Naive B cell (primary cell): ENCODE measurements around the gene TNRC6B. TPM values are rescaled to one million over a fixed set of nuclear protein-coding genes. Genes with fewer than 3 reads are reported as not detected.

ENCODE experiments used
- ATAC-seq, 2 donors: fragments of 150-1000 bp; cut with Tn5 transposase; 2 replicates each; pipeline ENCODE4 v1.10.0; 2021; ENCODE audit warnings: low read depth in 2 of 2, mild to moderate bottlenecking in 2 of 2, moderate library complexity in 2 of 2
- DNase-seq: peaks from one replicate; pipeline ENCODE4 v3.0.0; 2022
- H3K27ac Mint-ChIP-seq, 6 donors: one replicate each; pipeline ENCODE4 v1.8.0; 2020 to 2022; ENCODE audit warnings: mild to moderate bottlenecking in 6 of 6, mixed read lengths in 6 of 6, moderate library complexity in 5 of 6, inconsistent platforms in 2 of 6
- H3K27me3 Mint-ChIP-seq, 3 donors: one replicate each; pipeline ENCODE4 v1.8.0; 2021 to 2022; ENCODE audit warnings: mixed read lengths in 3 of 3, mild to moderate bottlenecking in 1 of 3
- H3K36me3 Mint-ChIP-seq, 2 donors: one replicate each; pipeline ENCODE4 v1.8.0; 2020 to 2022; ENCODE audit warnings: mixed read lengths in 2 of 2, inconsistent platforms in 1 of 2, mild to moderate bottlenecking in 1 of 2
- H3K4me1 Mint-ChIP-seq, 3 donors: one replicate each; pipeline ENCODE4 v1.8.0; 2020 to 2022; ENCODE audit warnings: mixed read lengths in 3 of 3, inconsistent platforms in 1 of 3, mild to moderate bottlenecking in 1 of 3, moderate library complexity in 1 of 3
- H3K4me3 Mint-ChIP-seq, 8 donors: one replicate each; pipeline ENCODE4 v1.8.0; 2020 to 2022; ENCODE audit warnings: mild to moderate bottlenecking in 8 of 8, mixed read lengths in 8 of 8, moderate library complexity in 8 of 8, inconsistent platforms in 2 of 8
- H3K9me3 Mint-ChIP-seq, 7 donors: one replicate each; pipeline ENCODE4 v1.8.0; 2020 to 2022; ENCODE audit warnings: mixed read lengths in 7 of 7, mild to moderate bottlenecking in 5 of 7, inconsistent platforms in 2 of 7, moderate library complexity in 1 of 7
- polyA plus RNA-seq, 6 donors: library from polyadenylated mRNA; unstranded; fragments of 300-500 nt; fragmentation: Illumina TruSeq; gene quantifications; one replicate each; pipeline ENCODE4 v1.2.3, GENCODE V29; 2021; ENCODE audit warnings: low read depth in 6 of 6

TNRC6B gene
- polyA plus RNA-seq, 6 donors from 2014 or later = 37.3 to 171 (median 109) TPM

- ATAC-seq = no peak
- H3K9me3 Mint-ChIP-seq = no peaks in the 10 kb centered on the region
Observed at GRCh38 chr22:40241200-40241763, 63.6 kb downstream of the TNRC6B start.

DNA sequence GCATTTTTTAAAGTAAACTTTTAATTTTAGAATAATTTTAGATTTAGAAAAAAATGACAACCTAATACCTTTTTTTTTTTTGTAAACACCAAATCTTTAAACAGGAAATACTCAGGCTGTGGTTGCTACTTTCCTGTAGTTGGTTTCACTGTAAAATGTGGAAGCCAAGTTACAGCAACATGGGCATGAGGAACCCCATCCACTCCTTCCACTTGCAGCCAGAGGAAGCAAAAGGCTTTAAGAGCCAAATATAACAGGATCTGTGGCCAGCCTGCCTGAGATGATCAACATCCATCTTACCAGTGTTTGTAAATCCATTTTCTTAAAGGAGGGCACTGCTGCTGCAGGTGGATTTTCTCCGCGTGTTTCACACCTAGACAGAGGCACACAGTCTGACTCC is 66.2 kb downstream of the TNRC6B start:
- Mint-ChIP-seq H3K4me1 (peaks cover 40 to 60% (median 50%) of the 10 kb centered on the region in 3 donors), H3K27ac (peak overlapping the region in 4 of 6 donors; percentile 70 to 91 (median 76)), H3K9me3 (no peaks in the 10 kb centered on the region), H3K4me3 (peak overlapping the region in 3 of 8 donors; percentile 24 to 50 (median 40)), H3K36me3 (peaks cover 0 to 5% of the 10 kb centered on the region in 2 donors), H3K27me3 (no peaks in the 10 kb centered on the region)
- DNase-seq (peak; percentile 3), ATAC-seq (peak in 1 of 2 donors; percentile 48)

More at GRCh38 chr22:40241200-40241763, 63.6 kb downstream of the TNRC6B start:
- no peaks in the 10 kb centered on the region for H3K27me3 Mint-ChIP-seq
- H3K27ac Mint-ChIP-seq = peak overlapping the region; percentile 1 to 83 (median 65)
- H3K4me1 Mint-ChIP-seq = peaks cover 60 to 76% (median 74%) of the 10 kb centered on the region in 3 donors
- no peak for DNase-seq
- H3K4me3 Mint-ChIP-seq = no peak overlapping the region
- H3K36me3 Mint-ChIP-seq = peaks cover 0 to 5% of the 10 kb centered on the region in 2 donors

DNA sequence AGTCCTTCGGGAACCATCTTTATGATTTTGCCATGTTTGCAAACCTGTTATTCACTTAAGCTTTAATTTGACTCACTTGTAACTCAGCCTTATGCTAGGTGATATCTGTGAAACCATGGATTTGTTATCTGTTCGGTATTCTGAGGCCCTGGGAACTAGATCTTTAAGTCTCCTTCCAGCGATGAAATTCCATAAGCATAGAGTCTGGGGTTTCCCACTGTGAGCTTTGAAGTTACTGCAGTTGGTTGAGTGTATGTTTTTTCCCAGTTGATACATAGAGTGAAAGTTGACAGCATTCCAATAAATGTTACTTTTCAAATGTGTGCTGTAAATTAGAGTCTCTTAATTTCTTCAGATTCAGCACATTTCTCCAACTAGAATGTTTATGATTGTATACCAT is 66.9 kb downstream of the TNRC6B start:
- DNase-seq = no peak
- H3K4me3 Mint-ChIP-seq = peak overlapping the region in 1 of 8 donors; percentile 53
- no peak for ATAC-seq
- peaks cover 34 to 53% (median 43%) of the 10 kb centered on the region in 3 donors for H3K4me1 Mint-ChIP-seq
- H3K27ac Mint-ChIP-seq = peak overlapping the region in 3 of 6 donors; percentile 18 to 75 (median 28)
- peaks cover 0 to 5% of the 10 kb centered on the region in 2 donors for H3K36me3 Mint-ChIP-seq
- H3K27me3 Mint-ChIP-seq = no peaks in the 10 kb centered on the region
- no peaks in the 10 kb centered on the region for H3K9me3 Mint-ChIP-seq

- no peak for ATAC-seq
Observed at GRCh38 chr22:40247976-40248375, 70.3 kb downstream of the TNRC6B start.

DNA sequence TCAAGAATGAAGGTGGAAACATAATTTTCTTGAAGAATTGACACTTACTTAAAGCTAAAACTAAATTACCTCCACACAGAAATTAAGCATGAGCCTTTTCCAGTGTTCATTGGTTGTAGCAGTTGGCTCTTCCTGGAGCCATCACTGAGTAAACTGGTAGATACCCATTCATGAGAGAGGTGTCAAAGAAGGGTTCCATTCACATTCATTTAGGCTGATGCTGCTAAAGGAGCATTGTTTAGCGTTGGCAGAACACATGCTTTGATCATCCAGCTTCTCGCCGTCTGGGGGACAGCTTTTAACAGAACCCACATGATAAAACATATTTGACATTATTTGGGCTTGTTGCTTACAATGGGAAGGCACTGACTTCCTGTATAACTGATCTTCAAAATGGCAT is 71.6 kb downstream of the TNRC6B start:
- Mint-ChIP-seq H3K36me3 (peaks cover 10 to 13% of the 10 kb centered on the region in 2 donors), H3K27ac (no peak overlapping the region), H3K27me3 (no peaks in the 10 kb centered on the region), H3K4me3 (no peak overlapping the region), H3K9me3 (no peaks in the 10 kb centered on the region), H3K4me1 (peaks cover 13 to 28% (median 23%) of the 10 kb centered on the region in 3 donors)
- DNase-seq (no peak), ATAC-seq (no peak)

More at GRCh38 chr22:40247976-40248375, 70.3 kb downstream of the TNRC6B start:
- H3K36me3 Mint-ChIP-seq = peaks cover 0 to 5% of the 10 kb centered on the region in 2 donors
- no peak overlapping the region for H3K4me3 Mint-ChIP-seq
- peaks cover 19 to 28% (median 22%) of the 10 kb centered on the region in 3 donors for H3K4me1 Mint-ChIP-seq
- H3K9me3 Mint-ChIP-seq = no peaks in the 10 kb centered on the region
- H3K27ac Mint-ChIP-seq = peak overlapping the region in 2 of 6 donors; percentile 42 to 65
- no peak for DNase-seq
- H3K27me3 Mint-ChIP-seq = no peaks in the 10 kb centered on the region

DNA sequence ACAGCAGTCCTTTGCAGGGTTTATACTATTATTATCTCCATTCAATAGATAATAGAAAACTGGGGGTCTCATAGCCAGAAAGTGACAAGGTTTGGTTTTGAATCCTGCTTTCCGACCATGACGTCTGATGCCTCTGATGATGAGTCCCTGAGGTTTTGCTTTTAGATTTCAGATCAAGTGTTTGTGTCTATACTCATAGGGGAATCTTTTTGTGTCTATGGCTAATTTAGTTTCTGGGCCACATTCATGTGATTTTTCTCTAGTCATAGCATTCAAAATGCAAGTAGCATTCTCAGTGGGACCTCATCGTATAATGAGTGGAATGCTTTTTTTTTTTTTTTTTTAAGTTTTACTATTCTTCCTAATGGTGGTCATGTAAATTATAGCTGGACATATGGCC is 72.9 kb downstream of the TNRC6B start:
- Mint-ChIP-seq H3K9me3 (no peaks in the 10 kb centered on the region), H3K27me3 (no peaks in the 10 kb centered on the region), H3K27ac (peak overlapping the region in 2 of 6 donors; percentile 43 to 53), H3K4me3 (no peak overlapping the region), H3K4me1 (peaks cover 11 to 23% (median 21%) of the 10 kb centered on the region in 3 donors), H3K36me3 (peaks cover 12% of the 10 kb centered on the region in 2 donors)
- DNase-seq = no peak
- ATAC-seq = no peak

- H3K27me3 Mint-ChIP-seq = no peaks in the 10 kb centered on the region
- peaks cover 16 to 23% (median 22%) of the 10 kb centered on the region in 3 donors for H3K4me1 Mint-ChIP-seq
- no peak overlapping the region for H3K4me3 Mint-ChIP-seq
- ATAC-seq = no peak
- H3K36me3 Mint-ChIP-seq = peaks cover 8 to 12% of the 10 kb centered on the region in 2 donors
- H3K9me3 Mint-ChIP-seq = no peaks in the 10 kb centered on the region
- no peak for DNase-seq
- no peak overlapping the region for H3K27ac Mint-ChIP-seq
Observed at GRCh38 chr22:40251106-40251505, 73.4 kb downstream of the TNRC6B start.

DNA sequence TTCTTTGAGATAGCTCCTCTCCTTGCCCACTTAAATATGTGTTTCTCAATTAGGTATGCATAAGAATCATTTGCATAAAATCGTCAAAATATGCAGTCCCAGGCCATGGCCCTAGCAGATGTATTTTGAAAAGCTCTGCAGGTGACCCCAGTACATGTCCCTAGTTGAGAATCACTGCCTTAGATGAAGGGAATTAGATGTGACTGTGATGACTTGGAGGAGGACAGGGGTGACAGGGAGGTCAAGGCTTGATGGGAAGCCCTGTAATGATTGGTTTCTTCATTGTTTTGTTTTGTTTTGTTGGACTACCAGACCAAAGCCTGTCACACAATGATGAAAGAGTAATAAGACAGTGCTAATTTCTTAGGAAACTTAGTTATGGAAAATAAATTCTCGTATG is 74.4 kb downstream of the TNRC6B start:
- Mint-ChIP-seq H3K36me3 (peaks cover 8 to 20% of the 10 kb centered on the region in 2 donors), H3K9me3 (no peaks in the 10 kb centered on the region), H3K4me3 (no peak overlapping the region), H3K27ac (peak overlapping the region in 3 of 6 donors; percentile 11 to 90 (median 21)), H3K27me3 (no peaks in the 10 kb centered on the region), H3K4me1 (peaks cover 16 to 30% (median 25%) of the 10 kb centered on the region in 3 donors)
- DNase-seq (no peak), ATAC-seq (no peak)

DNA sequence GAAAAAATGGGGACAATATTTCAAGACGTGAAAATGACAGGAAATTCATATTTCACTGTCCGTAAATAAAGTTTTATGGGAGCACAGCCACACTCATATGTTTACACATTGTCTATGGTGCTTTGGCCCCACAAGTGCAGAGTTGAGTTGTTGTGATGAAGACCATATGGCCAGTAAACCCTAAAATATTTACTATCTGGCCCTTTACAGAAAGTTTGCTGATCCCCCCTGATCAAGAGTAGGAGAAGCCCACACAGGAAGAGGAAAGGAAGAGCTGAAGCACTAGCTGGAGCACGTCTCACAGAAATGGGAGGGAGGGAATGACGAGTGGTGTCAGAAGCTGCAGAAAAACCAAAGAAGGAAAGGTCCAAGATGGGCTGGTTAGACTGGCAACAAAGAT is 78.8 kb downstream of the TNRC6B start:
- Mint-ChIP-seq H3K4me3 (no peak overlapping the region), H3K4me1 (peaks cover 17 to 33% (median 18%) of the 10 kb centered on the region in 3 donors), H3K27me3 (no peaks in the 10 kb centered on the region), H3K27ac (peak overlapping the region in 1 of 6 donors; percentile 43), H3K36me3 (peaks cover 8 to 28% of the 10 kb centered on the region in 2 donors), H3K9me3 (no peaks in the 10 kb centered on the region)
- ATAC-seq = no peak
- DNase-seq = no peak

- DNase-seq (no peak), ATAC-seq (no peak)
- Mint-ChIP-seq H3K4me3 (no peak overlapping the region), H3K27ac (peak overlapping the region in 2 of 6 donors; percentile 7 to 91), H3K9me3 (no peaks in the 10 kb centered on the region), H3K36me3 (peaks cover 12 to 35% of the 10 kb centered on the region in 2 donors), H3K4me1 (peaks cover 15 to 31% (median 17%) of the 10 kb centered on the region in 3 donors), H3K27me3 (no peaks in the 10 kb centered on the region)
Observed at GRCh38 chr22:40258017-40258416, 80.3 kb downstream of the TNRC6B start.

- no peaks in the 10 kb centered on the region for H3K27me3 Mint-ChIP-seq
- no peak overlapping the region for H3K4me3 Mint-ChIP-seq
- H3K4me1 Mint-ChIP-seq = peaks cover 15 to 28% (median 17%) of the 10 kb centered on the region in 3 donors
- peak overlapping the region in 3 of 6 donors; percentile 6 to 16 (median 7) for H3K27ac Mint-ChIP-seq
- peaks cover 12 to 33% of the 10 kb centered on the region in 2 donors for H3K36me3 Mint-ChIP-seq
- DNase-seq (no peak), ATAC-seq (no peak)
- no peaks in the 10 kb centered on the region for H3K9me3 Mint-ChIP-seq
Observed at GRCh38 chr22:40258501-40258915, 80.8 kb downstream of the TNRC6B start.

DNA sequence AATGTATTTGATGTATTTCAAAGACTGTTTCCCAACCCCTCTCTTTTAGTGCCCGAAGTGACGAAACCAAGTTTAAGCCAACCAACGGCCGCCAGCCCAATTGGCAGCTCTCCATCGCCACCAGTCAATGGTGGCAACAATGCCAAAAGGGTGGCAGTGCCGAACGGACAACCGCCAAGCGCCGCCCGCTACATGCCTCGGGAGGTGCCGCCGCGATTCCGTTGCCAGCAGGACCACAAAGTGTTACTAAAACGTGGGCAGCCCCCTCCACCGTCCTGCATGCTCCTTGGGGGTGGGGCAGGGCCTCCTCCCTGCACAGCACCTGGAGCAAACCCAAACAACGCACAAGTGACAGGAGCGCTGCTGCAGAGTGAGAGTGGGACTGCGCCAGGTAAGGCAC is 84.1 kb downstream of the TNRC6B start:
- Mint-ChIP-seq H3K27me3 (no peaks in the 10 kb centered on the region), H3K36me3 (peaks cover 26 to 41% of the 10 kb centered on the region in 2 donors), H3K4me1 (peaks cover 19 to 35% (median 35%) of the 10 kb centered on the region in 3 donors), H3K27ac (peak overlapping the region in 1 of 6 donors; percentile 61), H3K9me3 (no peaks in the 10 kb centered on the region), H3K4me3 (no peak overlapping the region)
- ATAC-seq = no peak
- DNase-seq = no peak

DNA sequence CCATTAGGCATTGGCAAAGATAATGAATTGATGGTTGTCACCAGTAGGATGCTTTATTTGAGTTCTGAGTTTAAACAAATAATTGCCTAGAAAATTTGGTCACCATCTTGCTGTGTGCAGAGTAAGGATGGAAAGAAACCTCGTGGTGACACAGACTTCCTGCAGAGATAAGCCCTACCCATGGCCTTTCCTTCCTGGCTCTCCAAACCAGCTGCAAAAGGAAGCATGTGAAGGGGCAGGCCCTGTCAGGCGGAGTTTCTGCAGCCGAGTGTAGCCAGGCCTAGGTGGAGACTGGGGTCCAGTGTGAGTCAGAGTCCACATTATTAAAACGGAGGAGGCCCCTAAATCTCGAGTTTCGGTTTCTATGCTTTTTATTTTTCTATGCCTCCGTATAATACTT is 85.5 kb downstream of the TNRC6B start:
- DNase-seq = no peak
- no peak for ATAC-seq
- Mint-ChIP-seq H3K27ac (peak overlapping the region in 2 of 6 donors; percentile 67 to 74), H3K27me3 (no peaks in the 10 kb centered on the region), H3K4me3 (no peak overlapping the region), H3K4me1 (peaks cover 20 to 35% (median 31%) of the 10 kb centered on the region in 3 donors), H3K9me3 (no peaks in the 10 kb centered on the region), H3K36me3 (peaks cover 26 to 39% of the 10 kb centered on the region in 2 donors)

- Mint-ChIP-seq H3K4me1 (peaks cover 18 to 28% (median 26%) of the 10 kb centered on the region in 3 donors), H3K9me3 (no peaks in the 10 kb centered on the region), H3K36me3 (peaks cover 28 to 31% of the 10 kb centered on the region in 2 donors), H3K4me3 (no peak overlapping the region), H3K27me3 (no peaks in the 10 kb centered on the region), H3K27ac (peak overlapping the region; percentile 13 to 89 (median 51))
- DNase-seq (no peak), ATAC-seq (no peak)
Observed at GRCh38 chr22:40265783-40266182, 88.1 kb downstream of the TNRC6B start.
